Measurements from ENCODE around the gene JHY. TPM values are rescaled to one million over a fixed set of nuclear protein-coding genes. Genes with fewer than 3 reads are reported as not detected.
A peak's percentile ranks its signal among the peaks of the same experiment; 100 is the strongest.

The JHY gene
- total and polyA plus RNA-seq, 2 donors (not counting 1 experiment from before 2014, with no cell fraction given): 1.6 to 3.5 TPM

GRCh38 chr11:122902951-122903350, 20.4 kb downstream of the JHY start:
- peak in 1 of 2 donors; percentile 78 for DNase-seq (ENCODE audit: low read depth in 2 of 2)
- no peak overlapping the region for H3K4me3 ChIP-seq (replicated peaks in 1 of 4; ENCODE audit: control extremely low read depth in 1 of 4, insufficient read depth in 1 of 4, low read depth in 3 of 4, low read length in 4 of 4)
- no peaks in the 10 kb centered on the region for H3K9me3 ChIP-seq (ENCODE audit: control insufficient read depth, insufficient read depth, low read depth, low read length)
- H4K20me1 ChIP-seq (ENCODE audit: control insufficient read depth, extremely low read depth, insufficient read depth, low read length): no peaks in the 10 kb centered on the region
- no peak overlapping the region for H3K4me2 ChIP-seq (ENCODE audit: extremely low read depth, insufficient read depth, low read length)
- H3K9ac ChIP-seq (ENCODE audit: insufficient read depth, low read length): no peak overlapping the region
- TF ChIP-seq CTCF (conservative IDR thresholded peaks at IDR 0.05 in 1 of 2, IDR thresholded peaks at IDR 0.05 in 1 of 2; ENCODE audit: low read depth in 1 of 2, low read length in 2 of 2) (no peak), EZH2 (IDR thresholded peaks at IDR 0.05; ENCODE audit: low read length, missing control alignments) (no peak)
- H3K4me1 ChIP-seq (ENCODE audit: control insufficient read depth, extremely low read depth, insufficient read depth, low read length): no peaks in the 10 kb centered on the region
- H3K27ac ChIP-seq (ENCODE audit: insufficient read depth, low read length): no peak overlapping the region
- no peaks in the 10 kb centered on the region for H3K27me3 ChIP-seq (ENCODE audit: control insufficient read depth, insufficient read depth, low read length)
- no peaks in the 10 kb centered on the region for H3K79me2 ChIP-seq (ENCODE audit: control insufficient read depth, insufficient read depth, low read length)
- no peaks in the 10 kb centered on the region for H3K36me3 ChIP-seq (ENCODE audit: control insufficient read depth, insufficient read depth, low read length)
- no peak overlapping the region for H2AFZ ChIP-seq (ENCODE audit: low read length)

- H3K4me1 ChIP-seq (ENCODE audit: control insufficient read depth, extremely low read depth, insufficient read depth, low read length): no peaks in the 10 kb centered on the region
- TF ChIP-seq CTCF (conservative IDR thresholded peaks at IDR 0.05 in 1 of 2, IDR thresholded peaks at IDR 0.05 in 1 of 2; ENCODE audit: low read depth in 1 of 2, low read length in 2 of 2) (peak; percentile 26 to 31), EZH2 (IDR thresholded peaks at IDR 0.05; ENCODE audit: low read length, missing control alignments) (no peak)
- peak; percentile 29 to 36 for DNase-seq (ENCODE audit: low read depth in 2 of 2)
Observed at GRCh38 chr11:122910775-122911174, 28.2 kb downstream of the JHY start.

GRCh38 chr11:122917311-122917710, 34.8 kb downstream of the JHY start:
- no peaks in the 10 kb centered on the region for H3K36me3 ChIP-seq (ENCODE audit: control insufficient read depth, insufficient read depth, low read length)

More at GRCh38 chr11:122910775-122911174, 28.2 kb downstream of the JHY start:
- Histone ChIP-seq H3K4me2 (ENCODE audit: extremely low read depth, insufficient read depth, low read length) (no peak overlapping the region), H3K36me3 (ENCODE audit: control insufficient read depth, insufficient read depth, low read length) (no peaks in the 10 kb centered on the region), H3K27me3 (ENCODE audit: control insufficient read depth, insufficient read depth, low read length) (no peaks in the 10 kb centered on the region), H2AFZ (ENCODE audit: low read length) (no peak overlapping the region), H4K20me1 (ENCODE audit: control insufficient read depth, extremely low read depth, insufficient read depth, low read length) (no peaks in the 10 kb centered on the region), H3K4me3 (replicated peaks in 1 of 4; ENCODE audit: control extremely low read depth in 1 of 4, insufficient read depth in 1 of 4, low read depth in 3 of 4, low read length in 4 of 4) (no peak overlapping the region), H3K79me2 (ENCODE audit: control insufficient read depth, insufficient read depth, low read length) (no peaks in the 10 kb centered on the region), H3K9me3 (ENCODE audit: control insufficient read depth, insufficient read depth, low read depth, low read length) (no peaks in the 10 kb centered on the region), H3K27ac (ENCODE audit: insufficient read depth, low read length) (no peak overlapping the region), H3K9ac (ENCODE audit: insufficient read depth, low read length) (no peak overlapping the region)

More at GRCh38 chr11:122917311-122917710, 34.8 kb downstream of the JHY start:
- H2AFZ ChIP-seq (ENCODE audit: low read length): no peak overlapping the region
- no peaks in the 10 kb centered on the region for H3K79me2 ChIP-seq (ENCODE audit: control insufficient read depth, insufficient read depth, low read length)
- H3K9me3 ChIP-seq (ENCODE audit: control insufficient read depth, insufficient read depth, low read depth, low read length): no peaks in the 10 kb centered on the region
- H3K27me3 ChIP-seq (ENCODE audit: control insufficient read depth, insufficient read depth, low read length): no peaks in the 10 kb centered on the region
- DNase-seq (ENCODE audit: low read depth in 2 of 2): peak in 1 of 2 donors; percentile 79
- no peak overlapping the region for H3K27ac ChIP-seq (ENCODE audit: insufficient read depth, low read length)
- no peaks in the 10 kb centered on the region for H4K20me1 ChIP-seq (ENCODE audit: control insufficient read depth, extremely low read depth, insufficient read depth, low read length)
- no peaks in the 10 kb centered on the region for H3K4me1 ChIP-seq (ENCODE audit: control insufficient read depth, extremely low read depth, insufficient read depth, low read length)
- no peak overlapping the region for H3K4me2 ChIP-seq (ENCODE audit: extremely low read depth, insufficient read depth, low read length)
- no peak overlapping the region for H3K4me3 ChIP-seq (replicated peaks in 1 of 4; ENCODE audit: control extremely low read depth in 1 of 4, insufficient read depth in 1 of 4, low read depth in 3 of 4, low read length in 4 of 4)
- no peak overlapping the region for H3K9ac ChIP-seq (ENCODE audit: insufficient read depth, low read length)
- TF ChIP-seq EZH2 (IDR thresholded peaks at IDR 0.05; ENCODE audit: low read length, missing control alignments) (no peak), CTCF (conservative IDR thresholded peaks at IDR 0.05 in 1 of 2, IDR thresholded peaks at IDR 0.05 in 1 of 2; ENCODE audit: low read depth in 1 of 2, low read length in 2 of 2) (no peak)

Data from fibroblast of lung (primary cell).